Liver (tissue), 3 donors: Measurements from ENCODE around the gene ATG16L1.

Experiments
- CTCF ChIP-seq: fragments of 150-350 bp; IDR thresholded peaks from 2 replicates; pipeline ENCODE4 v1.5.1; 2017; ENCODE audit warnings: improper control_type of control experiment, low read depth, low read length; ENCODE audit not compliant: missing input control
- GABPA ChIP-seq, 2 donors: IDR thresholded peaks in 1 of 2; conservative IDR thresholded peaks in 1 of 2; 2 replicates each; pipeline ENCODE4 v1.6.1; 2016; ENCODE audit warnings: antibody characterized with exemption in 2 of 2, mild to moderate bottlenecking in 1 of 2, moderate library complexity in 1 of 2
- YY1 ChIP-seq: IDR thresholded peaks from 2 replicates; pipeline ENCODE4 v1.6.1; 2016; ENCODE audit warnings: antibody characterized with exemption, mild to moderate bottlenecking
- TF ChIP-seq, protein P1 (sequence below): IDR thresholded peaks from 2 replicates; pipeline ENCODE4 v1.6.1; 2016; ENCODE audit warnings: antibody characterized with exemption
- TF ChIP-seq, protein P2 (sequence below): IDR thresholded peaks from 2 replicates; pipeline ENCODE4 v1.6.1; 2016; ENCODE audit warnings: antibody characterized with exemption, mild to moderate bottlenecking
- donor health status: healthy.
- donor health status: healthy.

DNA sequence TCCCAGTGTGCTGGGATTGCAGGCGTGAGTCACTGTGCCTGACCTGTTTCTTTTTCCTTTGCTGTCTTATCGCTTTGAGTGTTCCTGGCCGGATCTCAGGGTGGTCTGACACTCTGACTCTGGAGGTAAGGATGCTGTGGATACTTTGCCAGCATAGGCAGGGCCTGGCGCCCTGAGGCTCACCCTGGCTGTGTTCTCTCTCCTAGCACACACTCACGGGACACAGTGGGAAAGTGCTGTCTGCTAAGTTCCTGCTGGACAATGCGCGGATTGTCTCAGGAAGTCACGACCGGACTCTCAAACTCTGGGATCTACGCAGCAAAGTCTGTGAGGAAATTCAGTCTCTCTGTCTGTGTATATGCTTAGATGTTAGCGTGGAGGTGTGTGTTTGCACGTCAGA, 38.2 kb downstream of the ATG16L1 start:
- TF ChIP-seq CTCF (no peak), YY1 (no peak), GABPA (IDR thresholded peaks at IDR 0.05 in 1 of 2, conservative IDR thresholded peaks at IDR 0.05 in 1 of 2) (no peak)
- TF ChIP-seq, protein P1, sequence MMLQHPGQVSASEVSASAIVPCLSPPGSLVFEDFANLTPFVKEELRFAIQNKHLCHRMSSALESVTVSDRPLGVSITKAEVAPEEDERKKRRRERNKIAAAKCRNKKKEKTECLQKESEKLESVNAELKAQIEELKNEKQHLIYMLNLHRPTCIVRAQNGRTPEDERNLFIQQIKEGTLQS = no peak
- TF ChIP-seq, protein P2, sequence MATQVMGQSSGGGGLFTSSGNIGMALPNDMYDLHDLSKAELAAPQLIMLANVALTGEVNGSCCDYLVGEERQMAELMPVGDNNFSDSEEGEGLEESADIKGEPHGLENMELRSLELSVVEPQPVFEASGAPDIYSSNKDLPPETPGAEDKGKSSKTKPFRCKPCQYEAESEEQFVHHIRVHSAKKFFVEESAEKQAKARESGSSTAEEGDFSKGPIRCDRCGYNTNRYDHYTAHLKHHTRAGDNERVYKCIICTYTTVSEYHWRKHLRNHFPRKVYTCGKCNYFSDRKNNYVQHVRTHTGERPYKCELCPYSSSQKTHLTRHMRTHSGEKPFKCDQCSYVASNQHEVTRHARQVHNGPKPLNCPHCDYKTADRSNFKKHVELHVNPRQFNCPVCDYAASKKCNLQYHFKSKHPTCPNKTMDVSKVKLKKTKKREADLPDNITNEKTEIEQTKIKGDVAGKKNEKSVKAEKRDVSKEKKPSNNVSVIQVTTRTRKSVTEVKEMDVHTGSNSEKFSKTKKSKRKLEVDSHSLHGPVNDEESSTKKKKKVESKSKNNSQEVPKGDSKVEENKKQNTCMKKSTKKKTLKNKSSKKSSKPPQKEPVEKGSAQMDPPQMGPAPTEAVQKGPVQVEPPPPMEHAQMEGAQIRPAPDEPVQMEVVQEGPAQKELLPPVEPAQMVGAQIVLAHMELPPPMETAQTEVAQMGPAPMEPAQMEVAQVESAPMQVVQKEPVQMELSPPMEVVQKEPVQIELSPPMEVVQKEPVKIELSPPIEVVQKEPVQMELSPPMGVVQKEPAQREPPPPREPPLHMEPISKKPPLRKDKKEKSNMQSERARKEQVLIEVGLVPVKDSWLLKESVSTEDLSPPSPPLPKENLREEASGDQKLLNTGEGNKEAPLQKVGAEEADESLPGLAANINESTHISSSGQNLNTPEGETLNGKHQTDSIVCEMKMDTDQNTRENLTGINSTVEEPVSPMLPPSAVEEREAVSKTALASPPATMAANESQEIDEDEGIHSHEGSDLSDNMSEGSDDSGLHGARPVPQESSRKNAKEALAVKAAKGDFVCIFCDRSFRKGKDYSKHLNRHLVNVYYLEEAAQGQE = no peak
